HCT116 (cell line): Measurements from ENCODE around the gene RPL15. TPM values are rescaled to one million over a fixed set of nuclear protein-coding genes. Genes with fewer than 3 reads are reported as not detected.

ENCODE experiments used
- ATAC-seq: fragments of 200-7000 bp; cut with Tn5 transposase; 2 replicates; pipeline ENCODE4 v1.9.1; 2020; ENCODE audit warnings: mild to moderate bottlenecking, moderate library complexity
- BruUV-seq: library from RNA; stranded (reverse); fragments of 400-500 nt; replicated peaks from 2 replicates; lab custom pipeline; 2021; lab: Mats Ljungman, UMichigan
- CTCF ChIA-PET: fragments of 300-600 bp; sonication (Branson Sonifier 250); formaldehyde crosslinking; loops from one replicate; lab custom pipeline; 2021; ENCODE audit warnings: antibody characterized with exemption; lab: Charles Lee
- POLR2A ChIA-PET: fragments of 300-600, 350-600 bp; sonication (Branson Sonifier 250); formaldehyde crosslinking; loops from one replicate; lab custom pipeline; 2021; ENCODE audit warnings: antibody characterized with exemption; lab: Charles Lee
- RAD21 ChIA-PET, 2 experiments: fragments of 300-600 bp; sonication (Branson Sonifier 250); formaldehyde crosslinking; loops; one replicate each; lab custom pipeline; 2023; ENCODE audit warnings: low total read pairs in 2 of 2; ENCODE audit not compliant: uncharacterized antibody in 2 of 2, unreplicated experiment in 2 of 2, low non-redundant PET in 1 of 2; lab: Charles Lee
- DNase-seq: peaks from one replicate; pipeline ENCODE4 v3.0.0-alpha.2; 2010; ENCODE audit warnings: low read depth, low spot score
- H2AFZ ChIP-seq: fragments of 200-600 bp; shearing (Covaris generic), sonication (generic); 2 replicates; pipeline ENCODE4 v1.6.1; 2017; ENCODE audit warnings: low read depth, mixed run types, mixed read lengths, antibody characterized with exemption, low read length; ENCODE audit not compliant: poor library complexity, severe bottlenecking
- H3K27ac ChIP-seq: 2 replicates; pipeline ENCODE4 v1.5.1; 2012; ENCODE audit warnings: low read depth, low read length
- H3K27me3 ChIP-seq: fragments of 200-600 bp; sonication (generic); 2 replicates; pipeline ENCODE4 v1.6.1; 2016; ENCODE audit warnings: mixed run types, low read length, mixed read lengths; ENCODE audit not compliant: insufficient read depth
- H3K36me3 ChIP-seq, 2 experiments: fragments of 200-500 bp in 1 of 2; fragments of 200-600 bp in 1 of 2; sonication (Bioruptor generic) in 1 of 2; sonication (generic) in 1 of 2; 2 replicates each; pipeline versions ENCODE4 v1.5.1 to v1.6.1; 2014 to 2016; ENCODE audit warnings: low read length in 2 of 2, inconsistent platforms in 1 of 2, mixed read lengths in 1 of 2, mixed run types in 1 of 2; ENCODE audit not compliant: insufficient read depth in 2 of 2, control insufficient read depth in 1 of 2
- H3K4me1 ChIP-seq, 2 experiments: fragments of 200-600 bp in 1 of 2; sonication (generic) in 1 of 2; 2 replicates each; pipeline versions ENCODE4 v1.5.1 to v1.6.1; 2012 to 2017; ENCODE audit warnings: low read length in 2 of 2, inconsistent platforms in 1 of 2, mild to moderate bottlenecking in 1 of 2, mixed read lengths in 1 of 2, mixed run types in 1 of 2, moderate library complexity in 1 of 2; ENCODE audit not compliant: insufficient read depth in 2 of 2, control insufficient read depth in 1 of 2
- H3K4me2 ChIP-seq: fragments of 200-600 bp; sonication (generic); 2 replicates; pipeline ENCODE4 v1.6.1; 2017; ENCODE audit warnings: mixed run types, low read length, mixed read lengths
- H3K4me3 ChIP-seq, 2 experiments: fragments of 200-600 bp in 1 of 2; sonication (generic) in 1 of 2; replicated peaks in 1 of 2; 2 replicates each; pipeline ENCODE4 v1.5.1; 2011 to 2016; ENCODE audit warnings: low read length in 2 of 2, control low read depth in 1 of 2, low read depth in 1 of 2, mild to moderate bottlenecking in 1 of 2, mixed read lengths in 1 of 2, mixed run types in 1 of 2
- H3K79me2 ChIP-seq: fragments of 200-600 bp; sonication (generic); 2 replicates; pipeline ENCODE4 v1.6.1; 2017; ENCODE audit warnings: mild to moderate bottlenecking, mixed run types, low read length, moderate library complexity, mixed read lengths; ENCODE audit not compliant: insufficient read depth
- H3K9ac ChIP-seq: fragments of 200-600 bp; sonication (generic); 2 replicates; pipeline ENCODE4 v1.6.1; 2016; ENCODE audit warnings: low read length, mixed read lengths
- H3K9me2 ChIP-seq: fragments of 200-600 bp; sonication (generic), shearing (Covaris generic); 2 replicates; pipeline ENCODE4 v1.6.1; 2017; ENCODE audit warnings: mixed run types, mild to moderate bottlenecking, moderate library complexity; ENCODE audit not compliant: insufficient read depth
- H3K9me3 ChIP-seq, 2 experiments: fragments of 200-500 bp in 1 of 2; fragments of 200-600 bp in 1 of 2; sonication (Bioruptor generic) in 1 of 2; sonication (generic) in 1 of 2; 2 replicates each; pipeline ENCODE4 v1.6.1; 2014 to 2017; ENCODE audit warnings: low read length in 2 of 2, mixed read lengths in 2 of 2, inconsistent platforms in 1 of 2, low read depth in 1 of 2, mild to moderate bottlenecking in 1 of 2, mixed run types in 1 of 2, moderate library complexity in 1 of 2; ENCODE audit not compliant: control insufficient read depth in 1 of 2, insufficient read depth in 1 of 2
- H4K20me1 ChIP-seq: fragments of 200-600 bp; sonication (generic), shearing (Covaris generic); 2 replicates; pipeline ENCODE4 v1.6.1; 2017; ENCODE audit warnings: mixed run types, mild to moderate bottlenecking, moderate library complexity; ENCODE audit not compliant: insufficient read depth
- CEBPB ChIP-seq: IDR thresholded peaks from 2 replicates; pipeline ENCODE4 v1.6.1; 2012; ENCODE audit warnings: low read depth
- JUND ChIP-seq: IDR thresholded peaks from 2 replicates; pipeline ENCODE4 v1.6.1; 2012
- RAD21 ChIP-seq: IDR thresholded peaks from 2 replicates; pipeline ENCODE4 v1.6.1; 2012; ENCODE audit warnings: low read depth, mild to moderate bottlenecking
- SIN3A ChIP-seq: IDR thresholded peaks from 2 replicates; pipeline ENCODE4 v1.6.1; 2012; ENCODE audit warnings: low read depth
- SP1 ChIP-seq: IDR thresholded peaks from 2 replicates; pipeline ENCODE4 v1.6.1; 2012; ENCODE audit warnings: low read depth
- SRF ChIP-seq: IDR thresholded peaks from 2 replicates; pipeline ENCODE4 v1.6.1; 2012; ENCODE audit warnings: low read depth
- ZNF274 ChIP-seq: fragments of 200-500 bp; sonication (Bioruptor generic); IDR thresholded peaks from 2 replicates; pipeline ENCODE4 v1.6.1; 2014; ENCODE audit warnings: mild to moderate bottlenecking, low read depth, low read length, inconsistent platforms
- intact Hi-C: fragments of 100-400 bp; cut with micrococcal nuclease; formaldehyde crosslinking; loops from 2 replicates; pipeline ENCODE4 v1.10.0; 2022
- total RNA-seq: library from RNA; stranded (reverse); gene quantifications from one replicate; pipeline ENCODE4 v1.2.1, GENCODE V29; 2021; ENCODE audit not compliant: unreplicated experiment
- TF ChIP-seq, protein P1 (sequence below): IDR thresholded peaks from 2 replicates; pipeline ENCODE4 v1.6.1; 2012
- TF ChIP-seq, protein P2 (sequence below): IDR thresholded peaks from 2 replicates; pipeline ENCODE4 v1.6.1; 2012
- TF ChIP-seq, protein P3 (sequence below): IDR thresholded peaks from 2 replicates; pipeline ENCODE4 v1.6.1; 2011; ENCODE audit warnings: mild to moderate bottlenecking, low read length, moderate library complexity; ENCODE audit not compliant: insufficient replicate concordance; ENCODE audit errors: extremely low read depth
- TF ChIP-seq, protein P4 (sequence below): IDR thresholded peaks from 2 replicates; pipeline ENCODE4 v1.6.1; 2012; ENCODE audit warnings: low read depth
- TF ChIP-seq, protein P5 (sequence below), 3 experiments: fragments of 200-600 bp in 1 of 3; sonication (generic) in 1 of 3; IDR thresholded peaks in 2 of 3; conservative IDR thresholded peaks in 1 of 3; 2 replicates each; pipeline ENCODE4 v1.5.1; 2012 to 2017; ENCODE audit warnings: low read depth in 2 of 3, low read length in 2 of 3, antibody characterized with exemption in 1 of 3, borderline replicate concordance in 1 of 3, control low read depth in 1 of 3, mild to moderate bottlenecking in 1 of 3, mixed read lengths in 1 of 3, mixed run types in 1 of 3, moderate library complexity in 1 of 3; ENCODE audit not compliant: insufficient read depth in 1 of 3

Gene RPL15
- total RNA-seq, 1 experiment from 2014 or later, result 2,177 TPM

DNA sequence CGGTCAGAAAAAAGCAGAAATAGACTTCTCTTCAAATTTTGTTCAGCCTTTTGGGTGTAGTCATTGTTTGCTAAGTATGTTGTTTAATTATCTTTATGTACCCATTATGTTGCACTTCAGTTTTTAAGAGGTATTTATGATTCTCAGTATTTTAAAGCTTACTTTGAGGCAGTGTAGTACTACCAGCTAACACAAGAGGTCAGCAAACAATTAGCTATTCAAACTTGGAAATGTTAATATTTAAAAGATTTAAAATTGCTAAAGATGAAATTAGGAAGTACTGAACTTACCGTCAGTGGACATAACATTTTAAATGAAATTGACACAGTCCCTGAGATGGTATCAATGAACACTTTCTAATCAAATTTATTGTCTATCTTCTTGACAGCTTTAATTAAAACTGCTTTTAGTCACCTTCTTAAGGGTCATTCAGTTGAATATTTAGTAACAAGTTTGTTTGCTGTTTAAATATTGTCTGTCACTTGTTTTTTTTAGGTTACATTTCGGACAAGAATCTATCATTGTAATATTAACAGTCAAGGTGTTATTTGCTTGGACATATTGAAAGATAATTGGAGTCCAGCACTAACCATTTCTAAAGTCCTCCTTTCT lies 28.2 kb upstream of the RPL15 start:
- H3K9me2 ChIP-seq, result no peaks in the 10 kb centered on the region
- no peaks in the 10 kb centered on the region for H3K9me3 ChIP-seq
- BruUV-seq, result no TSS peak
- H3K79me2 ChIP-seq, result peaks cover 43% of the 10 kb centered on the region
- H3K4me3 ChIP-seq, result no peak overlapping the region
- CTCF ChIA-PET, result interaction anchor here (0.8 to 1.8 kb wide), 19 partner anchors 9 to 348 kb away, joined by 3 to 14 read pairs (median 4); partner anchors contain the start of genes NKIRAS1 and RPL15
- H3K4me2 ChIP-seq, result no peak overlapping the region
- H3K27me3 ChIP-seq, result no peaks in the 10 kb centered on the region
- H3K36me3 ChIP-seq, result peaks cover 5 to 8% of the 10 kb centered on the region in 2 experiments; a peak in 3 of 4 replicates
- RAD21 ChIA-PET, result no interaction called here
- H3K4me1 ChIP-seq, result peaks cover 0 to 6% of the 10 kb centered on the region in 2 experiments; a peak in 3 of 4 replicates
- DNase-seq (peak; percentile 33), ATAC-seq (peak; percentile 44)
- no peak overlapping the region for H2AFZ ChIP-seq
- POLR2A ChIA-PET, result no interaction called here
- TF ChIP-seq, protein P1, sequence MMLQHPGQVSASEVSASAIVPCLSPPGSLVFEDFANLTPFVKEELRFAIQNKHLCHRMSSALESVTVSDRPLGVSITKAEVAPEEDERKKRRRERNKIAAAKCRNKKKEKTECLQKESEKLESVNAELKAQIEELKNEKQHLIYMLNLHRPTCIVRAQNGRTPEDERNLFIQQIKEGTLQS, result no peak
- TF ChIP-seq, protein P2, sequence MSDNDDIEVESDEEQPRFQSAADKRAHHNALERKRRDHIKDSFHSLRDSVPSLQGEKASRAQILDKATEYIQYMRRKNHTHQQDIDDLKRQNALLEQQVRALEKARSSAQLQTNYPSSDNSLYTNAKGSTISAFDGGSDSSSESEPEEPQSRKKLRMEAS, result no peak
- TF ChIP-seq SP1 (no peak), ZNF274 (no peak), SRF (no peak), SIN3A (no peak), CEBPB (no peak), JUND (no peak), RAD21 (peak; percentile 76)
- TF ChIP-seq, protein P3, sequence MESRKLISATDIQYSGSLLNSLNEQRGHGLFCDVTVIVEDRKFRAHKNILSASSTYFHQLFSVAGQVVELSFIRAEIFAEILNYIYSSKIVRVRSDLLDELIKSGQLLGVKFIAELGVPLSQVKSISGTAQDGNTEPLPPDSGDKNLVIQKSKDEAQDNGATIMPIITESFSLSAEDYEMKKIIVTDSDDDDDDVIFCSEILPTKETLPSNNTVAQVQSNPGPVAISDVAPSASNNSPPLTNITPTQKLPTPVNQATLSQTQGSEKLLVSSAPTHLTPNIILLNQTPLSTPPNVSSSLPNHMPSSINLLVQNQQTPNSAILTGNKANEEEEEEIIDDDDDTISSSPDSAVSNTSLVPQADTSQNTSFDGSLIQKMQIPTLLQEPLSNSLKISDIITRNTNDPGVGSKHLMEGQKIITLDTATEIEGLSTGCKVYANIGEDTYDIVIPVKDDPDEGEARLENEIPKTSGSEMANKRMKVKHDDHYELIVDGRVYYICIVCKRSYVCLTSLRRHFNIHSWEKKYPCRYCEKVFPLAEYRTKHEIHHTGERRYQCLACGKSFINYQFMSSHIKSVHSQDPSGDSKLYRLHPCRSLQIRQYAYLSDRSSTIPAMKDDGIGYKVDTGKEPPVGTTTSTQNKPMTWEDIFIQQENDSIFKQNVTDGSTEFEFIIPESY, result no peak
- TF ChIP-seq, protein P4, sequence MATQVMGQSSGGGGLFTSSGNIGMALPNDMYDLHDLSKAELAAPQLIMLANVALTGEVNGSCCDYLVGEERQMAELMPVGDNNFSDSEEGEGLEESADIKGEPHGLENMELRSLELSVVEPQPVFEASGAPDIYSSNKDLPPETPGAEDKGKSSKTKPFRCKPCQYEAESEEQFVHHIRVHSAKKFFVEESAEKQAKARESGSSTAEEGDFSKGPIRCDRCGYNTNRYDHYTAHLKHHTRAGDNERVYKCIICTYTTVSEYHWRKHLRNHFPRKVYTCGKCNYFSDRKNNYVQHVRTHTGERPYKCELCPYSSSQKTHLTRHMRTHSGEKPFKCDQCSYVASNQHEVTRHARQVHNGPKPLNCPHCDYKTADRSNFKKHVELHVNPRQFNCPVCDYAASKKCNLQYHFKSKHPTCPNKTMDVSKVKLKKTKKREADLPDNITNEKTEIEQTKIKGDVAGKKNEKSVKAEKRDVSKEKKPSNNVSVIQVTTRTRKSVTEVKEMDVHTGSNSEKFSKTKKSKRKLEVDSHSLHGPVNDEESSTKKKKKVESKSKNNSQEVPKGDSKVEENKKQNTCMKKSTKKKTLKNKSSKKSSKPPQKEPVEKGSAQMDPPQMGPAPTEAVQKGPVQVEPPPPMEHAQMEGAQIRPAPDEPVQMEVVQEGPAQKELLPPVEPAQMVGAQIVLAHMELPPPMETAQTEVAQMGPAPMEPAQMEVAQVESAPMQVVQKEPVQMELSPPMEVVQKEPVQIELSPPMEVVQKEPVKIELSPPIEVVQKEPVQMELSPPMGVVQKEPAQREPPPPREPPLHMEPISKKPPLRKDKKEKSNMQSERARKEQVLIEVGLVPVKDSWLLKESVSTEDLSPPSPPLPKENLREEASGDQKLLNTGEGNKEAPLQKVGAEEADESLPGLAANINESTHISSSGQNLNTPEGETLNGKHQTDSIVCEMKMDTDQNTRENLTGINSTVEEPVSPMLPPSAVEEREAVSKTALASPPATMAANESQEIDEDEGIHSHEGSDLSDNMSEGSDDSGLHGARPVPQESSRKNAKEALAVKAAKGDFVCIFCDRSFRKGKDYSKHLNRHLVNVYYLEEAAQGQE, result no peak
- TF ChIP-seq, protein P5, sequence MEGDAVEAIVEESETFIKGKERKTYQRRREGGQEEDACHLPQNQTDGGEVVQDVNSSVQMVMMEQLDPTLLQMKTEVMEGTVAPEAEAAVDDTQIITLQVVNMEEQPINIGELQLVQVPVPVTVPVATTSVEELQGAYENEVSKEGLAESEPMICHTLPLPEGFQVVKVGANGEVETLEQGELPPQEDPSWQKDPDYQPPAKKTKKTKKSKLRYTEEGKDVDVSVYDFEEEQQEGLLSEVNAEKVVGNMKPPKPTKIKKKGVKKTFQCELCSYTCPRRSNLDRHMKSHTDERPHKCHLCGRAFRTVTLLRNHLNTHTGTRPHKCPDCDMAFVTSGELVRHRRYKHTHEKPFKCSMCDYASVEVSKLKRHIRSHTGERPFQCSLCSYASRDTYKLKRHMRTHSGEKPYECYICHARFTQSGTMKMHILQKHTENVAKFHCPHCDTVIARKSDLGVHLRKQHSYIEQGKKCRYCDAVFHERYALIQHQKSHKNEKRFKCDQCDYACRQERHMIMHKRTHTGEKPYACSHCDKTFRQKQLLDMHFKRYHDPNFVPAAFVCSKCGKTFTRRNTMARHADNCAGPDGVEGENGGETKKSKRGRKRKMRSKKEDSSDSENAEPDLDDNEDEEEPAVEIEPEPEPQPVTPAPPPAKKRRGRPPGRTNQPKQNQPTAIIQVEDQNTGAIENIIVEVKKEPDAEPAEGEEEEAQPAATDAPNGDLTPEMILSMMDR (IDR thresholded peaks at IDR 0.05 in 2 of 3, conservative IDR thresholded peaks at IDR 0.05 in 1 of 3; ENCODE audit: borderline replicate concordance in 1 of 3, insufficient read depth in 1 of 3, low read depth in 2 of 3, low read length in 2 of 3), result peak; percentile 41 to 84 (median 74); a peak in 5 of 6 replicates
- no peaks in the 10 kb centered on the region for H4K20me1 ChIP-seq
- no peak overlapping the region for H3K27ac ChIP-seq
- H3K9ac ChIP-seq, result no peak overlapping the region
- intact Hi-C loops, result loop anchor here (2.0 to 5.0 kb wide), 2 partner anchors 350 to 794 kb away; no protein-coding TSS in a partner anchor
